Measurements from ENCODE around the gene PITX3.
A peak's percentile ranks its signal among the peaks of the same experiment; 100 is the strongest.

Gene PITX3

GRCh38 chr10:102234888-102235597 lies 6.3 kb downstream of the PITX3 start:
- FAIRE-seq: no peak

DNA sequence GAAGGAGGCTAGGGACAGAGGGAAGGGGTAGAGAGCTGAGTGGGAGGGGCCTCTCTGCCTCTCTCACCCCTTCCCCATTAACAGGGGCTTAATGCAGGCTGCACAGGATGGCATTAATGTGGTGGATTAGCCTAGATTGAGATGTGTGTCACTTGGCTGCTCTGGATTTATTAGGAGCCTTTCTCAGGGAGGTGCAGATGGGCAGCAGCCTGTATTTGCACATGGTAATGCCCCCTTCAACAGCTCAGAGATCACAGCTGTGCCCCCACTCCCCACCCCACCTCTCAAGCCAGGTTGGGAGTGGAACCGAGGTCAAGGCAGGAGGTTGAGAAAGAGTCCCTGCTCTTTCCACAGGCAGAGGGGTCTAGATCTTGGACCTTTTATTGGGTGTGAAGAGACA lies 7.3 kb downstream of the PITX3 start:
- TF ChIP-seq POLR2A (IDR thresholded peaks at IDR 0.05; ENCODE audit: low read depth, low read length): no peak
- TF ChIP-seq TAF1 (IDR thresholded peaks at IDR 0.05; ENCODE audit: borderline replicate concordance, low read depth, low read length): no peak
- TF ChIP-seq POLR2AphosphoS5 (IDR thresholded peaks at IDR 0.05; ENCODE audit: low read depth, low read length): no peak
- FAIRE-seq (no peak), DNase-seq (ENCODE audit: insufficient read length) (no peak)

More at GRCh38 chr10:102234888-102235597, 6.3 kb downstream of the PITX3 start:
- no peak for DNase-seq (ENCODE audit: insufficient read length)
- TF ChIP-seq TAF1 (IDR thresholded peaks at IDR 0.05; ENCODE audit: borderline replicate concordance, low read depth, low read length) (no peak), POLR2AphosphoS5 (IDR thresholded peaks at IDR 0.05; ENCODE audit: low read depth, low read length) (no peak), POLR2A (IDR thresholded peaks at IDR 0.05; ENCODE audit: low read depth, low read length) (no peak)

- FAIRE-seq (peak; percentile 42), DNase-seq (ENCODE audit: insufficient read length) (peak; percentile 82)
- TF ChIP-seq TAF1 (IDR thresholded peaks at IDR 0.05; ENCODE audit: borderline replicate concordance, low read depth, low read length) (no peak), POLR2A (IDR thresholded peaks at IDR 0.05; ENCODE audit: low read depth, low read length) (no peak), POLR2AphosphoS5 (IDR thresholded peaks at IDR 0.05; ENCODE audit: low read depth, low read length) (no peak)
These were observed 9.7 kb downstream of the PITX3 start for GRCh38 chr10:102231357-102232318.

GRCh38 chr10:102230861-102231356 lies 10.4 kb downstream of the PITX3 start:
- DNase-seq (ENCODE audit: insufficient read length) (peak; percentile 61), FAIRE-seq (peak; percentile 38)

GRCh38 chr10:102230264-102230860 lies 10.9 kb downstream of the PITX3 start:
- no peak for TF ChIP-seq POLR2AphosphoS5 (IDR thresholded peaks at IDR 0.05; ENCODE audit: low read depth, low read length)
- no peak for TF ChIP-seq POLR2A (IDR thresholded peaks at IDR 0.05; ENCODE audit: low read depth, low read length)
- no peak for TF ChIP-seq TAF1 (IDR thresholded peaks at IDR 0.05; ENCODE audit: borderline replicate concordance, low read depth, low read length)
- DNase-seq (ENCODE audit: insufficient read length): no peak
- no peak for FAIRE-seq

More at GRCh38 chr10:102230861-102231356, 10.4 kb downstream of the PITX3 start:
- TF ChIP-seq POLR2AphosphoS5 (IDR thresholded peaks at IDR 0.05; ENCODE audit: low read depth, low read length) (no peak), POLR2A (IDR thresholded peaks at IDR 0.05; ENCODE audit: low read depth, low read length) (no peak), TAF1 (IDR thresholded peaks at IDR 0.05; ENCODE audit: borderline replicate concordance, low read depth, low read length) (no peak)

DNA sequence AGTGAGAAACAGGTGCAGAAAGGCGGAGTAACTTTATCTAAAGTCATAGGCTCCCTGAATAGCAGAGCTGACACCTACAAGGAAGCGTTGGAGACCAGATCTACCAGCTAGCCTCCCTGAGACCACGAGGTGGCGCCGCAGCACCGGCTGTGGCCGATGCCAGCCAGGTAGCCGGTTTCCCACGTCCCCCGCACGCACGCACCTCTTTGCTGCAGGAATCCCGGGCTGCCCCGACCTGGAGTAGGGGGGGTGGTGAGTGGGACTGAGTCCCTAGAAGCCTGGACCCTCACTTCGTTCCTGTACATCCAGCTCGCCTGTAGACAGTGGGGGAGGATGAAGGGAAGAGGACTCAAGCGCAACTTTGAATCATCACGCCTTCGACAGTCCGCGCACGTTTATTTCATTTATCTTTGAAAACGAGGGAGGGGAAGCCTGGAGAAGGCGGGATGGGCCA lies 11.5 kb downstream of the PITX3 start:
- no peak for TF ChIP-seq TAF1 (IDR thresholded peaks at IDR 0.05; ENCODE audit: borderline replicate concordance, low read depth, low read length)
- no peak for TF ChIP-seq POLR2AphosphoS5 (IDR thresholded peaks at IDR 0.05; ENCODE audit: low read depth, low read length)
- TF ChIP-seq POLR2A (IDR thresholded peaks at IDR 0.05; ENCODE audit: low read depth, low read length): no peak
- FAIRE-seq: peak; percentile 99
- DNase-seq (ENCODE audit: insufficient read length): peak; percentile 73

DNA sequence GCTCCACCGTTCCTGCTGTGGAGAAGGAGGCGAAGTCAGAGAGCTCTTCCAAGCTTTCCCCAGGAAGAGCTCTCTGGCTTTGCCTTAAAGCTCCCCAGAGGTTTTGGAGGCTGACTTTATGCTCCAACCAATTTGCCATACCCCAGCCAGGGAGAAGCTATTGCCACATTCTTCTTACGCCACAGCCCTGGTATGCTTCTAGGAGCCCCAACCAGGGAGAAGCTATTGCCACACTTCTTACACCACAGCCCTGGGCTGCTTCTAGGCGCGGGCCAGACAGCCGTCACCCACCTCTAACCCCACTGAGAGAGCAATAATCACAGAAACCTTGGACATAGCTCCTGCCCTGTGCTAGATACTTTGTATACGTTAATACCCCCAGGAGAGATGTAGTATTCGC lies 14.3 kb downstream of the PITX3 start:
- DNase-seq (ENCODE audit: insufficient read length) (no peak), FAIRE-seq (no peak)
- no peak for TF ChIP-seq POLR2AphosphoS5 (IDR thresholded peaks at IDR 0.05; ENCODE audit: low read depth, low read length)
- TF ChIP-seq POLR2A (IDR thresholded peaks at IDR 0.05; ENCODE audit: low read depth, low read length): no peak
- no peak for TF ChIP-seq TAF1 (IDR thresholded peaks at IDR 0.05; ENCODE audit: borderline replicate concordance, low read depth, low read length)

DNA sequence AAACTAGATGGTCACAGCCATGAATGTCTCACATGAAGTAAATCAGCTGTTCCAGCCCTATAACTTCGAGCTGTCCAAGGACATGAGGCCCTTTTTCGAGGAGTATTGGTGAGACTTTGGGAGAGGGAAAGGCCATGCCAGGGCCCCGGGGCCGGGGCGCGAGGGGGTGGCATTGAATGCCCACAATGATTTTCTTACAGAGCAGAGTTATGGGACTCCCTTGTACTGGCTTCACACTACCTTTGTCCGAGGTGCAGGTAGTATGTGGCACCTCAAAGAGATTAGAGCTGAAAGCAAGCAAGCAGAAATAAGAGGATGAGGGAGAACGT lies 14.8 kb downstream of the PITX3 start:
- FAIRE-seq (no peak), DNase-seq (ENCODE audit: insufficient read length) (no peak)
- TF ChIP-seq POLR2AphosphoS5 (IDR thresholded peaks at IDR 0.05; ENCODE audit: low read depth, low read length) (no peak), POLR2A (IDR thresholded peaks at IDR 0.05; ENCODE audit: low read depth, low read length) (no peak), TAF1 (IDR thresholded peaks at IDR 0.05; ENCODE audit: borderline replicate concordance, low read depth, low read length) (no peak)

DNA sequence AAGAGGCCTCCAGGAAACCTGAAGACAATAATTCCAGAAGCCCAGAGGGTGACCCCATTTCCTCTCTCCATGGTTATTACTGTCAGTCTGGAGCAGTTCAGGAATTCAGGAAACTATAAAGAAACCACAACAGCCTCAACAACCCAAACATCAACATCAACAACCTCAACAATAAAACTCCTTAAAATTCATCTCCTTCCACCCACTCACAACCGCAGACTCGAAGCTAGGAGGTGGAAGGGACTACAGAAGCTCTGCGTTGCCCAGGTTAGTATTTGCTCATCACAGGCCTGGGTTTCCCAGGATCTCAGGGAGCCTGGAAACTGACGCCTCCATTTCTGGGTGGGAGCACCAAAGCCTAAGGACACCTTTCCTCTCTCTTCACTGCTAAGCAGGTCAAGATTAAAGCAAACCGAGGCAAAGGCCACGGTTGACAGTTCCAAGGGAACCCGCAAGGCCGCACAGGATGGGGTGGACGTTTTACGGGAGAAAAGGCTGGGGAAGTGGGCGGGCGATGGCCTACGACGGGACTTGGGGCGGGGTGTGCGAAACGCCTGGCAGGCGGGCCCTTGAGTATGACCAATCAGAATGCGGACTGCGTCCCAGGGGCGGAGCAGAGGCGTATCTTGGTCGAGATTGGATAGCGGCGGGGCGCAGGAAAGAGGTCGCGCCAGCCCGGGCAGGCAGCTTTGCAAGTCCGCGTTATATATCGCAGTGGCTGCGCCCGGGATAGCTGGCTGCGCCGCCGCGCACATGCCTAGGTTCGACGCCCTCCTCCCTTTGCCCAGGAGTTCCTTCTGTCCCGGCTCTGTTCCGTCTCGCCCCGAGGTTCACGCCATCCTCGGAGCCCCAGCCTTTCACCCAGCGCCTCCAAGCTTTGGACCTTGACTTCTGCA lies 15.4 kb downstream of the PITX3 start, which contains the start of gene ELOVL3:
ELOVL3 (plus strand) TSS at position 654 of the 896 bp plus-strand sequence. CDS start 250 bp downstream, outside the sequence.
- TF ChIP-seq POLR2A (IDR thresholded peaks at IDR 0.05; ENCODE audit: low read depth, low read length): no peak
- TF ChIP-seq TAF1 (IDR thresholded peaks at IDR 0.05; ENCODE audit: borderline replicate concordance, low read depth, low read length): no peak
- TF ChIP-seq POLR2AphosphoS5 (IDR thresholded peaks at IDR 0.05; ENCODE audit: low read depth, low read length): no peak
- FAIRE-seq: peak; percentile 79
- DNase-seq (ENCODE audit: insufficient read length): peak; percentile 95

GRCh38 chr10:102222797-102223196 lies 18.5 kb downstream of the PITX3 start:
- no peak for FAIRE-seq

More at GRCh38 chr10:102222797-102223196, 18.5 kb downstream of the PITX3 start:
- TF ChIP-seq POLR2AphosphoS5 (IDR thresholded peaks at IDR 0.05; ENCODE audit: low read depth, low read length) (no peak), TAF1 (IDR thresholded peaks at IDR 0.05; ENCODE audit: borderline replicate concordance, low read depth, low read length) (no peak), POLR2A (IDR thresholded peaks at IDR 0.05; ENCODE audit: low read depth, low read length) (no peak)
- no peak for DNase-seq (ENCODE audit: insufficient read length)
